Dermis microvascular lymphatic vessel endothelial cell (primary cell): ENCODE data around the gene STARD6. TPM values are rescaled to one million over a fixed set of nuclear protein-coding genes. Genes with fewer than 3 reads are reported as not detected.

Experiments
- total RNA-seq: library from RNA; depleted of rRNA; stranded (reverse); fragments of >200 nt; gene quantifications from 2 replicates; pipeline ENCODE4 v1.2.1, GENCODE V29; 2014

The STARD6 gene
- total RNA-seq, 1 donor from 2014 or later, result 0.26 TPM

Other genes starting within 250 kb of the STARD6 start
- 21.2 and 22.6 TPM in 2 replicates for gene MBD2, start 133.2 kb downstream of the STARD6 start, total RNA-seq
- gene POLI, start 88.3 kb downstream of the STARD6 start, total RNA-seq, result 8.9 and 15.3 TPM in 2 replicates
- 4.2 and 6.9 TPM in 2 replicates for gene C18orf54, start within 50 bp of the STARD6 start, total RNA-seq
- not detected in 2 replicates for gene DYNAP, start 233.4 kb upstream of the STARD6 start, total RNA-seq